SH-SY5Y (cell line): Measurements from ENCODE around the gene VKORC1L1.

ENCODE experiments used
- GATA2 ChIP-seq: IDR thresholded peaks from 2 replicates; pipeline ENCODE4 v1.6.1; 2011; ENCODE audit warnings: mild to moderate bottlenecking, low read depth, low read length
- GATA3 ChIP-seq: IDR thresholded peaks from 2 replicates; pipeline ENCODE4 v1.6.1; 2011; ENCODE audit warnings: low read depth, mild to moderate bottlenecking, low read length, moderate library complexity

GRCh38 chr7:65946904-65947303 lies 74.0 kb downstream of the VKORC1L1 start:
- TF ChIP-seq GATA2 (no peak), GATA3 (no peak)
